GM12892 (cell line): ENCODE measurements around the gene C1QB.
"Not testable (repeated sequence)": the region's sequence is repeated elsewhere in the genome, so short reads cannot be mapped to it uniquely, and the experiment has no call there.

Experiments used
- DNase-seq: peaks from one replicate; pipeline ENCODE4 v3.0.0; 2011; ENCODE audit not compliant: insufficient read length
- FAIRE-seq: peaks from 2 replicates; lab custom pipeline; 2011; peaks lifted over from hg19 to GRCh38; lab: Jason Lieb, UNC
- POLR2A ChIP-seq: IDR thresholded peaks from 2 replicates; pipeline ENCODE4 v1.6.1; 2011; ENCODE audit warnings: low read depth, low read length, control low read depth
- POLR2AphosphoS5 ChIP-seq: IDR thresholded peaks from 2 replicates; pipeline ENCODE4 v1.6.1; 2011; ENCODE audit warnings: low read depth, low read length, control low read depth
- TAF1 ChIP-seq: IDR thresholded peaks from 2 replicates; pipeline ENCODE4 v1.6.1; 2011; ENCODE audit warnings: low read depth, mild to moderate bottlenecking, control low read depth, low read length, borderline replicate concordance

The C1QB gene

GRCh38 chr1:22651941-22652856 lies 837 bp upstream of the C1QB start:
- TF ChIP-seq TAF1 (no peak), POLR2A (no peak), POLR2AphosphoS5 (no peak)
- DNase-seq (no peak), FAIRE-seq (no peak)

- no peak for TF ChIP-seq POLR2AphosphoS5
- TF ChIP-seq TAF1: no peak
- no peak for TF ChIP-seq POLR2A
- no peak for DNase-seq
- FAIRE-seq: no peak
Observed at GRCh38 chr1:22654692-22655091, 1.7 kb downstream of the C1QB start.

- TF ChIP-seq POLR2A (no peak), TAF1 (no peak), POLR2AphosphoS5 (no peak)
- peak; percentile 17 for FAIRE-seq
- no peak for DNase-seq
Observed at GRCh38 chr1:22658385-22659163, 5.5 kb downstream of the C1QB start.

- FAIRE-seq: no peak
- DNase-seq: no peak
Observed at GRCh38 chr1:22660716-22661241, 7.7 kb downstream of the C1QB start.

GRCh38 chr1:22661880-22662279 lies 8.8 kb downstream of the C1QB start:
- DNase-seq: no peak
- no peak for FAIRE-seq
- TF ChIP-seq TAF1: no peak
- TF ChIP-seq POLR2AphosphoS5: no peak
- no peak for TF ChIP-seq POLR2A

More at GRCh38 chr1:22660716-22661241, 7.7 kb downstream of the C1QB start:
- TF ChIP-seq POLR2AphosphoS5 (no peak), TAF1 (no peak), POLR2A (no peak)

DNA sequence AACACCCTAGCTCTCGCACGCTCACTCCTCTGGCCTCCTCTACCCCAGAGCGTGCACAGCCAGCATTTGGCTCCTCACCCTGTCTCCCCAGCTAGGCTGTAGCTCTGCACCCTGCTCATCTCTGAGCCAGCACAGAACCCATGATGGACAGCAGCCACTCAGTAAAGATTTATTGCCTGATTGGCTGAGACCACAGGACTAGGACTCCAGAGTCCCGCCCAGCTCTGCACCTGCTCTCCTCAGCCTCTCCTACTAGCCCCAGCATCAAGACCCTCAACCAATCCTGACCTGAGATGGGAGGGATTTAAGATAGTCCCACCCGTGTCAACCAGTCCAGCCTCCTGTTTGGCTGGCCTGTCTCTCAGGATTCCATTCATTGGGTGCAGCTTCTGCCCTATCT lies 9.3 kb downstream of the C1QB start:
- DNase-seq (no peak), FAIRE-seq (no peak)
- no peak for TF ChIP-seq TAF1
- no peak for TF ChIP-seq POLR2A
- TF ChIP-seq POLR2AphosphoS5: no peak

- TF ChIP-seq POLR2A (no peak), POLR2AphosphoS5 (no peak), TAF1 (no peak)
- DNase-seq (no peak), FAIRE-seq (no peak)
Observed at GRCh38 chr1:22662986-22663408, 10.0 kb downstream of the C1QB start.

- FAIRE-seq: no peak
- no peak for TF ChIP-seq TAF1
- no peak for TF ChIP-seq POLR2A
- no peak for TF ChIP-seq POLR2AphosphoS5
- no peak for DNase-seq
Observed at GRCh38 chr1:22665752-22666151, 12.7 kb downstream of the C1QB start.

DNA sequence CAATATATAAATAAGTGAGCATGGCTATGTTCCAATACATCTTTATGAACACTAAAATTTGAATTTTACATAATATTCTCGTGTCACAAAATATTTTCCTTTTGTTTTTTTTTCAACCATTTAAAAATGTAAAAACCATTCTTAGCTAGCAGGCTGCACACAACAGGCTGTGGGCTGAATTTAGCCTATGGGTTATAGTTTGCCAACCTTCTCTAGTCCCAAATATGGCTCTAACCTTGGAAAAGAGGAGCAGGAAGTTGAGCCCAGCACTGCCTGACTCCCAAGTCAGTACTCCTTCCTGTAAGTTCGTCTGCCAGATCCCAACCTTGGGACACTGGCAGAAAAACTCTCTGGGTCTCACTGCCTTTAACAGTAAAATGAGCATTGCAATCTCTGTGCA lies 13.4 kb downstream of the C1QB start:
- TF ChIP-seq TAF1 (no peak), POLR2AphosphoS5 (no peak), POLR2A (no peak)
- DNase-seq (no peak), FAIRE-seq (no peak)

- FAIRE-seq, DNase-seq: not testable (repeated sequence)
Observed at GRCh38 chr1:22668840-22669239, 15.8 kb downstream of the C1QB start.

DNA sequence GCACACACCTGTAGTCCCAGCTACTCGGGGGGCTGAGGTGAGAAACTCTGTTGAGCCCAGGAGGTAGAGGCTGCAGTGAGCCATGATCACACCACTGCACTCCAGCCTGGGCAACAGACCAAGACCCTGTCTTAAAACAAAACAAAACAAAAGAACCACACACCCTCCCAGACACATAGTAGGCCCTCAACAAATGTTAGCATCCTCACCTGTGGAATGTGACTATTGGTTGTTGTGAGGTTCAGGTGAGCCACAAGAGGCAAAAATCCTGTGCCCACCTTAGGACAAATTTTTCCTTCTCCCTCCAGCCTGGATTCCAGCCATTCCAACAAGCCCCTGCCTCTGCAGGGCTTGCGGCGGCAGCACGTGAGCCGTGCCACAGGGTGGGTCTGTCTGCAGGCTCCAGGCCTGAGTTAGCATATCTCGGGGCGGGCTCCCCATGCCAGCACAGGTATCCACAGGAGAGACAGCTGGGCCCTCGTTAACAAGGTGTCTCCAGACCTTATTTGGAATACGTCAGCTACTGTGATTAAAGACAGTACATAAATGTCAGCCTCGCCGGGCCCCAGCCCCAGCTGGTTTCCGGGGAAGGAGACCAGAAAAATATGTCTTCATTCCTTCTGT lies 17.4 kb downstream of the C1QB start:
- no peak for DNase-seq
- TF ChIP-seq TAF1 (no peak), POLR2A (no peak), POLR2AphosphoS5 (no peak)
- FAIRE-seq: no peak
